GM12801 (cell line): ENCODE results near the gene ZFP92.

Experiments
- TF ChIP-seq, protein P1 (sequence below): IDR thresholded peaks from one replicate; pipeline ENCODE4 v1.5.1; 2011; ENCODE audit warnings: control low read depth; ENCODE audit not compliant: insufficient read length; ENCODE audit errors: extremely low read depth

ZFP92 gene

DNA sequence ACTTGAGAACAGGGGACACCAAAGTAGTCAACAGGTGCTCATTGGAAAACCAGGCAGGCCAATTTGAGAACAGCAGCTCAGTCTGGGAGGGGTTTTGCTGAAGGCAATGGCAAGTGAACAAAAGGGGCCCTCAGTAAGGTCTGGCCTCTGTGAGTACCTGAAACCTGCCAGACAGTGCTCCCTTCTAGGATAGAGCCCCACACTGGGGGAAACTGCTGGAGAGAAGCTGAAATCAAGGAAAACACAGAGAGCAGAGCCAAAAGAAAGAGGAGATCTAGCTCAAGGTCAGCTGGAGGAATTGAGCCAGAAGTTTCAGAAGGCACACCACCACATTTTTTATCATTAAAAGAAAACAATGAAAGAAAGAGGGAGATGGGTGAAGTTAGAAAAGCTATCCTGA, 38.3 kb upstream of the ZFP92 start:
- TF ChIP-seq, protein P1, sequence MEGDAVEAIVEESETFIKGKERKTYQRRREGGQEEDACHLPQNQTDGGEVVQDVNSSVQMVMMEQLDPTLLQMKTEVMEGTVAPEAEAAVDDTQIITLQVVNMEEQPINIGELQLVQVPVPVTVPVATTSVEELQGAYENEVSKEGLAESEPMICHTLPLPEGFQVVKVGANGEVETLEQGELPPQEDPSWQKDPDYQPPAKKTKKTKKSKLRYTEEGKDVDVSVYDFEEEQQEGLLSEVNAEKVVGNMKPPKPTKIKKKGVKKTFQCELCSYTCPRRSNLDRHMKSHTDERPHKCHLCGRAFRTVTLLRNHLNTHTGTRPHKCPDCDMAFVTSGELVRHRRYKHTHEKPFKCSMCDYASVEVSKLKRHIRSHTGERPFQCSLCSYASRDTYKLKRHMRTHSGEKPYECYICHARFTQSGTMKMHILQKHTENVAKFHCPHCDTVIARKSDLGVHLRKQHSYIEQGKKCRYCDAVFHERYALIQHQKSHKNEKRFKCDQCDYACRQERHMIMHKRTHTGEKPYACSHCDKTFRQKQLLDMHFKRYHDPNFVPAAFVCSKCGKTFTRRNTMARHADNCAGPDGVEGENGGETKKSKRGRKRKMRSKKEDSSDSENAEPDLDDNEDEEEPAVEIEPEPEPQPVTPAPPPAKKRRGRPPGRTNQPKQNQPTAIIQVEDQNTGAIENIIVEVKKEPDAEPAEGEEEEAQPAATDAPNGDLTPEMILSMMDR, result no peak

DNA sequence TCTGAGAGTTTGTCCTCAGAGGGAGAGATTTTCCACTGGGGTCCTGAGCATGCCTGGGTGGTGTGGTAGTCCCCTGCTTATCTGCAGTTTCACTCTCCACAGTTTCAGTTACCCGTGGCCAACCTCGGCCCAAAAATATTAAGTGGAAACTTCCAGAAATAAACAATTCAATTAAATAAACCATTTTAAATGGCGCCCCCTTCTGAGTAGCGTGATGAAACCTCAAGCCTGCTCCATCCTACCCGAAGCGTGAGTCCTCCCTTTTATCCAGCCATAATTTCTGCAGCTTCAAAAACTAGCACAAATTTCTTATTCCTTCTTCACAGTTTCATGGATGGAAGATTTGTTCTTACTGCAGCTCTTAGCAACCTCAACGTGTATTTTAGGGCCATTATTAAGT, 36.8 kb upstream of the ZFP92 start:
- TF ChIP-seq, protein P1, result no peak

DNA sequence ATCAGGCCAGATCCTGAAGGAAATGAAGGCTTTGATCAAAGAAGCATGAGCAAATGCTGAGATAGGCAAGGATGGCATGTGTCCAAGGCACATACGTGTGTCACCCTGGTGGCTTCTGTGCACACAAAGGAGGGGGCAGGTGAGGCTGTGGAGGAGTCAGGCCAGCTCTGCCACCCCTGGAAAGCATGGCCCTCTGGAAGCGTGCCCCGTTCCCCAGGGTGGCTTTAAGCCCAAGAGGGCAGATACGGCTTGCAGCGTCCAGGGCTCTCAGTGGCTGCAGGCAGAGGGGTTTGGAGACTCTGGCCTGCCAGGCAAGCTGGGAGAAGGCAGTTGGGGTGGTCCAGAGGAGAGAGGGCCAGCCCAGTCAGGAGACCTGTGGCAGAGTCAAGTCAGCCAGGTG, 35.7 kb upstream of the ZFP92 start:
- TF ChIP-seq, protein P1, result no peak

DNA sequence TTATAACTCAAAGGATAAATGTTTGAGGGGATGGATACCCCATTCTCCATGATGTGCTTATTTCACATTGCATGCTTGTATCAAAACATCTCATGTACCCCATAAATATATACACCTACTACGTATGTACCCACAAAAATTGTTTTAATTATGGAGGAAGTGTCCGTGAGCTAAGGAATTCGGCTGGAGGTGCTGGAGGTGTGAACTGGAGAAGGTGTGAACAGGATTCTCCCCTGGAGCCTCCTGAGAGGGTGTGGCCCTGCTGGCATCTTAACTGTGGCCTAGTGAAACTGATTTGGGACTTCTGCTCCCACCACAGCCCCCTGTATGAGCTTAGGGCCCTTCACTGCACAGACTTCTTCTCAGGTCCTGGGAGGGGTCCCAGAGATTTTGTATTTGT, 33.5 kb upstream of the ZFP92 start:
- TF ChIP-seq, protein P1, result no peak

DNA sequence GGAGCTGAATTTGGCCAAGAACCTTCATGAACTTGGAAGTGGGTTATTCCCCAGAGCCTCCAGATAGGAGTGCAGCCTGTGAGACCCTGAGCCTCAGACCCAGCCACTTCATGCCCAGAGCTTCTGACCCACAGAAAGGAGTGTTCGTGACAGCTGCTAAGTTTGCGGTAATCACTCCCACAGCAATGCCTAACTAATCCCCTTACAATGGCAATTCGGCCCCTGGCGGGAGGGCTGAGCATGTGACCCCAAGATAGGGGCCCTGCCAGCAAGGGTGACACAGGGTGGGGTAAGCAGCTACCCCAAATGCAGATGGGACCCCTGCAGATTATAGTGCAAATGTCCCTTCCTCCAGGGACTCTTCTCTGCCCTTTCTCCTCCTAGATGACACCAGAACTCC, 32.7 kb upstream of the ZFP92 start:
- TF ChIP-seq, protein P1, result no peak

DNA sequence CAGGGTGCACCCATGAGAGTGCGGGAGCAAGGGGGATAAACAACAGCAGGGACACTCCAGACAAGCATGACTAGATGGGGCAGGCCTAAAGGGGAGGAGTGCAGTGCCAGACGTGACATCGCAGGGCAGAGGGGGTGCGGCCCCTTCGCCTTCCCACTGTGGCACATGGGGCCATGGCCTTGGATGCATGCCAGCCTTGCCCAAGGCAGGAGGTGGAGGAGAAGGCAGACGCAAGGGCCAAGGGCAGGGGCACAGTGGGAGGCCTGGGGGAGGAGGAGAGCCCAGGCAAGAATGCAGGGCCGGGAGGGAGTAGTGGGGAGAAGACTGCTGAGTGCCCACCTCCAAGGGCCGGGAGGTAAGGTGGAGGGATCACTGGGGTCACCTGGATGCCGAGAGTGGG, 31.8 kb upstream of the ZFP92 start:
- TF ChIP-seq, protein P1, result no peak

DNA sequence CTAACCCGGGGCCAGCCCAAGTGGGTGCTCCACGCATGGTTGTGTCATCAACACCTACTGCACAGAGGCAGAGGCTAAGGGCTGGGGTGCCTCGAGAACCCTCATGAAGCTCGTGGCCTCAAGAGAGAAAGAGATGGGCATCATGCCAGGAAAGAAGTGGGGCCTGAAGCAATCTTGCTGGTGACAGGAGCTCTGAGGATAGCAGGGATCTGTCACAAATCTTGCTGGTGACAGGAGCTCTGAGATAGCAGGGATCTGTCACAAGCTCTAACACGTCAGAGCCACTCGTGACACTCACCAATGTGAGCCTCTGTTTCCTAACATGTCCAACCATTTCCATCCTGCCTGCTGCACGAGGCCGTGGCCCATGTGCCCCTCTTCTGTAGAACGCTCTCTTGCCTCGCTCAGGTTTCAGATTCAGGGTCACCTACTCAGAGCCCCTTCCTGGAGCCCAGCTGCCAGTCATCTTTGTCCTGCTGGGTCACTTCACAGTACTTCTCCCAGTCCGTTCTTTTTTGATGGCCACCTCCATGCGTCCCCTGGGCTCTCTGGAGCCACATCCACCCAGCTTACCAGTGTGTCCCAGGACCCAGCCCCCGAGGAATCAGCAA, 31.2 kb upstream of the ZFP92 start:
- TF ChIP-seq, protein P1, result no peak

DNA sequence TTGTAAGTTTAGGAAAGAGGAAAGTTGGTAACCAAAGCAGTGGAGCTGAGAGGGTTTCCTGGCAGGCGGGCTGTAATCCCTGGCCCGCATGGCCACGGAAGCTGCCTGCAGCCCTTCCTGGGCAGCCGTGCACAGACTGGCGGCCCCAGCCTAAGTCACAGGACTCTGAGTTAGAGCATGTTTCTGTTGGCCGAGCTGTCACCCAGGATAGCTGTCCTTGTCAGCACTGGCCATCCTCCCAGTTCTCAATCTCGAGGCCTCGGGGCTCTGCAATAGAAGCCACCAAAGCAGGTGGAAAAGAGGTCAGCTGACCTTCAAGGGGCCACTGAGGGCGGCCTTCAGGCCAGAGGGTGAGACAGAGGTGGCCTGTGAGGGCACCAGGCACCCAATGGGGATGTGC, 30.6 kb upstream of the ZFP92 start:
- TF ChIP-seq, protein P1, result no peak
